Measurements from ENCODE around the gene CCDC14.
"Not testable (repeated sequence)": the region's sequence is repeated elsewhere in the genome, so short reads cannot be mapped to it uniquely, and the experiment has no call there.

The CCDC14 gene

DNA sequence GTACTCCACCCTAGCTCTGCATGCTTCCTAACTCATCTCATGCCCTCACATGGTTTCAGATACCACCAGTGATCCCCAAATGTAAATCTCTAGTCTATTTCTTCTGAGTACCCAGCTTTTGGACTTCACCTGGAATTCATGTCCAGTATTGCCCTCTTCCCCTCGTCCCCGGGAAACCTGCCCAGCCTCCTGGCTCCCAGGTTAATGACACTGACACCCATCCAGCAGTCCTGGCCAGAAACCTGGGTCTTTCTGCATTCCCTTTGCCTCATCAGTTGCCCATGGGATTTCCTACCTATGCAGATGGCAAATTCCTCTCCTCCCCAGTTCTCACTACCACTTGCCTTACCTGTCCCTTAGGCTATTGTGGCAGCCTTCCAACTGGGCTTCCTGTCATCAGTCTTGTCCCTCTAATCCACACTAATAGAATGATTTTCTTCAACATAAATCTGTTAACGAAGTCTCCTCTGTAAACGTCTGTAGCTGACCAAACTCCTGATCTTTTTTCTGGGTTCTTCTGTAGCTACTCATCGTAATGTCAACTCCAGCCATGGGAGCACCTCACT lies 61.6 kb downstream of the CCDC14 start:
- DNase-seq: no peak

DNA sequence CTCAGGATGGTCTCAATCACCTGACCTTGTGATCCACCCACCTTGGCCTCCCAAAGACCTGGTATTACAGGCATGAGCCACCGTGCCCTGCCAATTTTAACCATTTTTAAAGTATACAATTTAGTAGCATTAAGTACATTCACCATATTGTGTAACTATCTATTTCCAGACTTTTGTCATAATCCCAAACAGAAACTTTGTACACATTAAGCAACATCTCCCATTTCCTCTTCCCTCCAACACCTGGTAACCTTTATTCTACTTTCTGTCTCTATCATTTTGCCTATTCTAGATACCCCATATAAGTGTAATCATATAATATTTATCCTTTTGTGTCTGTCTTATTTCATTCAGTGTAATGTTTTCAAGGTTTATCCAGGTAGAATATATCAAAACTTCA lies 68.0 kb downstream of the CCDC14 start:
- no peak for DNase-seq

DNA sequence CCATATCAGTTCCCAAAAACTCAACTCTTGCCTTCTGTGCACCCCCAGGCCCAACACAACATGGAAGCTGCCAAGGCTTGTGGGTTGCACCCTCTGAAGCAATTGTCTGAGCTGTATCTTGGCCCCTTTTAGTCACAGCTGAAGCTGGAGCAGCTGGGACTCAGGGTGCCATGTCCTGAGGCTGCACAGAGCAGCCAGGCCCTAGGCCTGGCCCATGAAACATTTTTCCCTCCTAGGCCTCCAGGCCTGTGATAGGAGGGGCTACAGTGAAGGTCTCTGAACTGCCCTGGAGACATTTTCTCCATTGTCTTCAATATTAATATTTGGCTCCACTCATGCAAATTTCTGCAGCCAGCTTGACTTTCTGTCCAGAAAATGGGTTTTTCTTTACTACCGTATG lies 68.8 kb downstream of the CCDC14 start:
- no peak for DNase-seq

DNA sequence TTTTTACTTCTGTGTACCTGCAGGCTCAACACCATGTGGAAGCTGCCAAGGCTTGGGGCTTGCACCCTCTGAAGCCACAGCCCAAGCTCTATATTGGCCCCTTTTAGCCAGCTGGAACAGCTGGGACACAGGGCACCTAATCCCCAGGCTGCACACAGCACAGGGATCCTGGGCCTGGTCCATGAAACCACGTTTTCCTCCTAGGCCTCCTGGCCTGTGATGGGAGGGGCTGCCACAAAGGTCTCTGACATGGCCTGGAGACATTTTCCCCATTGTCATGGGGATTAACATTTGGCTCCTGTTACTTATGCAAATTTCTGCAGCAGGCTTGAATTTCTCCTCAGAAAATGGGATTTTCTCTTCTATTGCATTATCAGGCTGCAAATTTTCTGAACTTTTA lies 70.0 kb downstream of the CCDC14 start:
- DNase-seq: not testable (repeated sequence)

DNA sequence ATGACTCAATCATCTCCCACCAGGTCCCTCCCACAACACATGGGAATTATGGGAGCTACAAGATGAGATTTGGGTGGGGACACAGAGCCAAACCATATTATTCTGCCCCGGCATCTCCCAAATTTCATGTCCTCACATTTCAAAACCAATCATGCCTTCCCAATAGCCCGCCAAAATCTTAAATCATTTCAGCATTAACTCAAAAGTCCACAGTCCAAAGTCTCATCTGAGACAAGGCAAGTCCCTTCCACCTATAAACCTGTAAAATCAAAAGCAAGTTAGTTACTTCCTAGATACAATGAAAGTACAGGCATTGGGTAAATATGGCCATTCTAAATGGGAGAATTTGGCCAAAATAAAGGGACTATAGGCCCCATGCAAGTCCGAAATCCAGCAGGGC lies 70.9 kb downstream of the CCDC14 start:
- DNase-seq: not testable (repeated sequence)

DNA sequence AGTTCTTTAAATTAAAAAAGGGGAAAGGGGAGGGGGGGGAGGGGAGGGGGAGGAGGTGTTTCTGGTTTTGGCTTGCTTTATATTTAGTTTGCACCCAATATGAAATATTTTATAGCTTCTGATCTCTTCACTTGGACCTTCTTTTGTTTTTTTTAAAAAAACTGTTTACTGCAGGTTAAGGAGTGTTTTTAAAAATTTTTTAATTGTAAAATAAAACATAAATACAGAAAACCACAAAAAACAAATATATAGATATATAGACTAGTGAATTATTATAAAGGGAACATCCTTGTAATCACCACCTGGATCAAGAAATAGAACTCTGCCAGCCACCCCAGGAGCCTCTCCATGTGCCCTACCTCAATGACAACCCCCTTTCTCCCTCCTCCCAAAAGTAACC lies 76.0 kb downstream of the CCDC14 start:
- no peak for DNase-seq

DNA sequence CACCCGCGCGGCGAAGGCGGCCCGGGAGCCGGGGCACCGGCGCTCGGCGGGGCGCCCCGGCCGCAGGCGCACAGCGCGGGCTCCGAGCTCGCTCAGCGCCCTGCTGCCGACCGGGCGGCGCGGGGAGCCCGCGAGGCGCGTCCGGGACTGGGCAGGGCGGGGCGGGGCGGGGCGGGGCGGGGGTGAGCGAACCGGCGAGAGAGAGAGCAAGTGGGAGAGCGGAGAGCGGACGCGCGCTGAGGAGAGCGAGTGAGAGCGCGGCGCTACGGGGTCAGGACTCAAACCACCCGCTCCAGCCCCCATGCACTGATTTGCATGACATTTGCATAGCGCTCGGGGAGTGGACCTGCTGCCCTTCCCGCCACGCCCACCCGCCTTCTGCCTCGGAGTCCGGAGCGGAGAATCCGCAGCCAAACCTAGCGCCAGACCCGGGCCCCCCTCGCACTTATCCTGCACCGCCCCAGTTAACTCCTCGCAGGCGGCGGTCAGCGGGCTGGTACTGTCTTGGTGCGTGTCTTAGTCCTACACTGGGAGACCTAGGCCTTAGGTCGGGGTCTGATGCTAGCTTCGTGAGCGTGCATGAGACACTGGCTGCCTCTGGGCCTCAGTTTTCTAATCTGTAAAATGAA lies 76.7 kb downstream of the CCDC14 start, which contains the start of gene MYLK:
MYLK (minus strand) TSS at position 130 of the 629 bp plus-strand sequence. CDS start 90,491 bp downstream, outside the sequence.
- DNase-seq: peak; percentile 58

DNA sequence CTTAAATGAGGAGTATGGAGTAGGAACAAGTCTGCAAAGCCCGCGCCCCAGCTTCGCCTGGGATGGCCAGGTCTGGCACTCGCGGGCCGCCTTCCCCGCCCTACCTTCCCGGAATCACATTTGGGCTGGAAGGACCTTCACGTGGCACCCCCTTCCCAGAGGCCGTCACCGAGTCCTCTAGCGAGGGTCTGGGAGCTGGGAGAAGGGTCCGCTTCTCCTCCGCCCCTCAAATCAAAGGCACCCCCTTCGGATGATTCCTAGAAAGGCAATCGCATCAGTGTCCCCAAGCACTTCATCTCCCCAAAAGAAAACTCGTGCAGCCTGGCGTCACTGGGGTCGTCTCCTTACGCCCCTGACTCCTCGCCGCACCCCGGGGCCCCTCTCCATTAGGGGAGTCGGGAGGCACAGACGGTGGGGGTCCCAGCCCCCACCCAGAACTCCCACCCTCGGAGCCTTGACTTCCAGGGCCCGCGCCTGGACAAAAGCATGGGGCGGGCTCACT lies 77.3 kb downstream of the CCDC14 start:
- DNase-seq: no peak

DNA sequence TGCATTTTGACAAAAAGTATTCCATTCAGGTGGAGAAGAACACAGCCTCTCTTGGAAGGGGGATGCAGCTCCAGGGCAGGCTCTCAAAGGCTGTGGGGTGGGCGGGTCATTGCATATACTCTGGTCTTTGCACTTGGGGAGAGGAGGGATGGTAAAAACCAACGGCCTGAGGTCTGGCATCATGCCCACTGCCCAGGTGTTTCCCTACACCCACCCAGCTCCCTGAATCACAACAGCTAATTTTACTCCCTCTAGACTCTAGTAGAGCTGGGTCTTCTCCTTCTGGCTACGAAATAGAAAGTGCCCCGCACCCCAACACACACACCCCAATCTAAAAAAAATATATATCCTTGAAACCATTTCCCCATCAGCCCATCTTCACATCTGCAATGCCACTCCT lies 77.9 kb downstream of the CCDC14 start:
- no peak for DNase-seq

DNA sequence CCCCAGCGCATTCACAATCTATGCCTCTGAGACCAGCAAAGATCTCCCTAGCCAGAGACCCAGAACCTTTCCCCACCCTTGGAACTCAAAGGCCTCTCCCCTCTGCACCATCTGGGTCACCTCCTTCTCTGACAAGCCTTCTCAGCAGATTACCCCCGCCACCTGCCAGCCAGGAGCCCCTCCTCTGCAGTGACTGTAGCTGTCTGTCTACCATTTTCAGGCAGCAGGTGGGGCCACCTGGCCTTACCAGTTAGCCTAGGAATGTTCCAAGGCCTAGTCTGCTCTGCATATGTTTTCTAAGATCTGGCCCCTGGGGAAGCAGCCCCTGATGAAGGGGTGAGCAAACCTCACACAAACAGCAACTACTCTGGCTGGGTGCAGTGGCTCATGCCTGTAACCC lies 79.3 kb downstream of the CCDC14 start:
- no peak for DNase-seq

DNA sequence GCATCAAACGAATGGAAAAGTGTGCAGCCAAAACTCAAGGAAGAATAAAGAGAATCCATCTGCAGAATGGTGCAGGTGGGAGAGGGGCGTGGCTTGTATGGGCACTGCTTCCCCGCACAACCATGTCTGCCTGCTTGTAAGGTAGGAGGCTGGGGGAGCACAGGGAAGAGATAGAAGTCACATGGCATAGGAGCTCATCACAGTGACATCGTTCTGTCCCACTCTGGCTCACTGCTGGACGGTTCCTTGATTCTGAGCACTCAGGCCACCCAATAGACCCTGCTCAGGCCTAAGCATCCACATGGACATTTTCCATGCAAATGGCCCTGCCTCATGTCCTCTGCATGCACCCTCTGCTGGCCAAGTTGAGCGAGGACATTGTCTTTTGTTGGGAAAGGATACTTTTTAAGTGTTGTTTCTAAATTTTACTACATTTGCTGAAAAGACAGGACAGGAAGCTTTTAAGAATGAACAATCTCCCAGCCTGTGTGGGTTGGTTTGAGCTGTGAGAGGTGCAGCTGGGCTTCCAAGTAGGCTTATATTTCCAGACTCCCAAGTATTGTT lies 79.9 kb downstream of the CCDC14 start:
- DNase-seq: no peak

DNA sequence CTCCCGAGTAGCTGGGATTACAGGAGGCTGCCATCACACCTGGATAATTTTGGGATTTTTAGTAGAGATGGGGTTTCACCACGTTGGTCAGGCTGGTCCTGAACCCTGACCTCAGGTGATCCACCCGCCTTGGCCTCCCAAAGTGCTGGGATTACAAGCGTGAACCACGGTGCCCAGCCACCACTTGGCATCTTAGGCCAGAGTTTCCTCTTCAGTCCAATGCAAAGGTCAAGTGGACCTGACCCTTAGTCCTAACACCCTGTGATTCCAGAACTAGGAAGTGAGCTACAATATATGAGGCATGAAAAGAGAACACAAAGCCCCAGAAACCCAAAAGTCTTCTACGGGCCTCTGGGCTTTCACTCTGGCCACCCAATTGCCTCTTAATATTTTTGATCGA lies 82.2 kb downstream of the CCDC14 start:
- DNase-seq: no peak

DNA sequence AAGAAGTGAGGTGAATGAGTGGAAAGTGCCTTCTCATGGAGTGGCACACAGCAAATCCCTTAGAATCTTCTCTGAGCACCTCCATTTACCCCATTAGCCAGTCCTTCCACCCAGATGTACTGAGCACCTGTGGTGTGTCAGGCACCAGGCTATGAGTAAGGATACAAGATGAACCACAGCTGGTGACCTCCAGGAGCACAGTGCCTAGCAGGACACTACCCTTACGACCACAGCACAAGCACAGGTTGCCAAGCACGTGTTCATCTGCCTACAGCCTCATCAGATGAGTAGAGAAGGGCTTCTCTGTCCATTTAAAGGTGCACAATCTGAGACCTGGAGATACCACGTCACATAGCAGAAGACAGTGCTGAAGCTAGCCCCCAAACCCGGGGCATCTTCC lies 83.1 kb downstream of the CCDC14 start:
- DNase-seq: no peak

DNA sequence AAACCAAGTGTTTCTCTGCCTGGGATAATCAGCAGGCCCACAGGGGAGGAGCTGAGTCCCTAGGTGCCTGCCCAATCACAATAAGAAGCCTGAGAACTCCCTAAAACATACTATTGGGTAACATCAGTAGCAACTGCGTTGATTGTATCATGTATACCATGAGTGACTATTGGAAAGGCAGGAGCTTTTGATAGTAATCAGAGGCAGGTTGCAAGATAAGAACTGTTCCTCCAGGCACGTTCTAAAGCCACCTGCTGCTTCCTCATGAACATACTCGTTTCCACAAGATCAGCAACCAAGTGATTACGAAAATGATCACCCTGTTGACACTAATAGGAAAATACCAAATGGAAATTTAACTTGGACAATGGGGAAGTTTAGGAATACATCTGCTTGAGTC lies 83.6 kb downstream of the CCDC14 start:
- DNase-seq: no peak

DNA sequence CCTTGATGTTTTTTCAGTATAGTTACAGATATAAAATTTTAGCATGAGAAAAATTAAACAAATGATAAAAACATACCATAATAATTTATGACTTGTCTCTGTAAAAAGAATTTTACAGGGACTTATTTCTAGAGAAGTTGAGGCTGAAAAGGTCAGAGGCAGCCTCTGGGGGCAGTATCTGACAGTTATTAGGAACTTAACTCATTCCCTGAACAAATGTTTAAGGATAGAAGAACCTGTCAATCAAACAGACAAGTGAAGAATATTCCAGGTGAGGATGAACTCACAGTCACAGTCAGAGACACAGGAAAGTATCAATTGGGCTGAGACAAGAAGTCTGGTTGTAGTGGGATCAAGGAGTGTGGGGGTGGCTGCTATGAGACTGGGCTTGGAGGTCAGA lies 84.2 kb downstream of the CCDC14 start:
- DNase-seq: no peak

DNA sequence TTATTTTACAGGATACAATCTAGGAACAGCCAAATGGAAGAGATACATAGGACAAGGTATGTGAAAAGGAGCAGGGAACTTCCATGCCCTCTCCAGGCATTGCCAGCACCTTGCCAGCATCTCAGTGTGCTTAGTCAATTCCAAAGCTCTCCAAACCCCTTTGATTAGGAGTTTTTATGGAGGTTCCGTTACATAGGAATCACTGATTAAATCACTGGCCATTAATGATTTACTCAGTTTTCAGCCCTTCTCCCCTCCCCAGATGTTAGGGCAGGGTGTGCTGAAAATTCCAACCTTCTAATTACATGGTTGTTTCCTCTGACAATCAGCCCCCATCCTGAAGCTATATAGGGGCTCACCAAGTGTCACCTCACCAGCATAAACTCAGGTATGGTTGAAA lies 88.4 kb downstream of the CCDC14 start:
- no peak for DNase-seq

DNA sequence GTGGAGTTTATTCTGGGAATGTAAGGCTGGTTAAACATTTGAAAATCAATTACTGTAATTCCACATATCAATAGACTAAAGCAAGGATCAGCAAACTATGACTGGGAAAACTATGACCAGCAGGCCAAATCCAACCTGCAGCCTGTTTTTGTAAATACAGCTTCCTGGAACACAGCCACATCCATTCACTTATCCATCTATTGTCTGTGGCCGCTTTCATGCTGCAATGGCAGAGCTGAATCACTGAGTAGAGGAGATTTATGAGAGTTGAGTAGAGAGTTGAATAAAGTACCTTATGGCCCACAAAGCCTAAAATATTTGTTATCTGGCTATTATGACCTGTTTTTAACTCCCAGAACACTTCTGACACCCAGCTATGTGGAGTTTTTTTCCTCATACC lies 89.1 kb downstream of the CCDC14 start:
- no peak for DNase-seq

DNA sequence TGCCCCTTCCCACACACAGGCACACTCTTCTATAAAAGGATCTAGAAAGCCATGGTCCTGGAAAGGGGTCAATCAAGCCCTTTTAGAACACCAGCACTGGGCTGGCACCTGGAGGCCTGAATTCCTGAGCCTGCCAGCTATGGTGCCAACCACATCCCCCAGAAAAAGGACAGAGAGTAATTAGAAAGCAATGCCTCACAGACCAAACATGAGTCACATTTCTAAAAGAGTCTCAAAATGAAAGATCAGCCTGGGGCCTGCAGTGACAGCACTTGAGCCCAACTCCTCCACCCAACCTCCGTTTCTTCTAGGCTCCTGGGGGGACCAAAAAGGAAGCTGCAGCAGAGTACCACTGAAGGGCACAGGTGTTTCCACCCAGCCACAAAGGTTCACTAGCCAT lies 91.0 kb downstream of the CCDC14 start:
- DNase-seq: peak; percentile 53

DNA sequence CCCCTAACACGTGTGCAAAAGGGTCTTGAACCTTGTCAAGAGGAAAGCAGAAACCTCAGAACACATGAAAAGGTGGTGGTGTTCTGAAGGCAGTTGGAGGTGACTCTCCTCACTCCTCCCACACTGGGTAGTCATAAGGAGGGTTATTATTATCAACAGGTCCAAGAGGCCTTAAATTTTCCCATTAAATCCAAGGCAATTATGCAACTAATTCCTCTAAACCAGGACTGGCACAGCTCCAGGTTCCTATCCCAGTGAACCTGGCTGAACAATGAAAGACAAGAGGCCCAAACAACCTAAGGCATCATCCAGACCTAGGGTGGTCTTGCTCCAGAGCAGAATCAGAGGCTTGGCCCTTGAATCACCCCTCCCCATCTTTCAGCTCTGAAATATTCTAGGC lies 91.9 kb downstream of the CCDC14 start:
- DNase-seq: no peak

DNA sequence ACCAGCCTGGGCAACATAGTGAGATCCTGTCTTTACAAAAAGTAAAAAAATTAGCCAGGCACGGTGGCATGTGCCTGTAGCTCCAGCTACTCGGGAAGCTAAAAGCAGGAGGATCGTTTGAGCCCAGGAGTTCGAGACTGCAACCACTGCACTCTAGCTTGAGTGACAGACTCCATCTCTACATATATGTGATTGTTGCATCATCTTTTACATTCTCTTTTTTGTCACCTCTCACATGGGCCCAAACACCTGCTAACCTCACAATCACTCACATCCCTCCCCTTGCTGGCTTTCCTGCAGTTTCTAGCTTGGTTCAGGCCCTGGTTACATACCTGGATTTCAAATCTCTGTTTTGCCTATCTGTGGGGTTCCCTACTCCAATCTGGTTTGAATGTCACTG lies 96.3 kb downstream of the CCDC14 start:
- no peak for DNase-seq

All from activated CD4-positive, alpha-beta T cell treated with anti-CD3 and anti-CD28 coated beads, Interleukin-2, Interleukin-6, amounts not matched to agents 100 ng/mL and 50 ng/mL, durations not matched to agents 16 hours and 8 hours (primary cell).